ENCODE measurements around the gene THSD7B. TPM values are rescaled to one million over a fixed set of nuclear protein-coding genes. Genes with fewer than 3 reads are reported as not detected.

The THSD7B gene
- total RNA-seq, 2 experiments from 2014 or later: not detected

GRCh38 chr2:137715731-137716191 lies 950.4 kb downstream of the THSD7B start:
- Mint-ChIP-seq H3K27ac (no peak overlapping the region), H3K36me3 (no peaks in the 10 kb centered on the region), H3K9me3 (peaks cover 1% of the 10 kb centered on the region), H3K4me1 (no peaks in the 10 kb centered on the region), H3K4me3 (no peak overlapping the region), H3K27me3 (no peaks in the 10 kb centered on the region)
- no peak for DNase-seq
- no peak for ATAC-seq (ENCODE audit: low read depth)
- POLR2A ChIA-PET: no interaction called here

DNA sequence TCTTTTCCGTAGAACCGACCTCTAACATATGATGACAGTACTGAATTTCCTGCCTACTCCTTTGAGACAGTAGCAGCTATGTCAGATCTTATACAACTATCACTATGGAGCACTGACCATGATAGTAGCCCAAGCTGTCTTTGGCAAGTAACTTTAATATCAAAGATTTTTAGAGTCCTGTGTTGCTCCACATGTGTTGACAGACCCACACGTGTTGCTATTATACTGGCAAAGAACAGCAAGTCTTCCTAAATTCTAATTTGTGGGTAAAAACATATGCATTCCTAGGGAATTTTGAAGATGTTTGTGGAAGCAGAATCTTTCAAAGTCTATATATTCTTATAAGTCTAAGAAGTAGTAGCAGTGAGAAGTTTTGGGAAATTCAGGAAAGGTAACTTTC lies 953.4 kb downstream of the THSD7B start:
- H3K27me3 Mint-ChIP-seq: no peaks in the 10 kb centered on the region
- ATAC-seq (ENCODE audit: low read depth) (no peak), DNase-seq (no peak)
- no peak overlapping the region for H3K4me3 Mint-ChIP-seq
- POLR2A ChIA-PET: no interaction called here
- H3K27ac Mint-ChIP-seq: no peak overlapping the region
- no peaks in the 10 kb centered on the region for H3K36me3 Mint-ChIP-seq
- peaks cover 2% of the 10 kb centered on the region for H3K9me3 Mint-ChIP-seq
- H3K4me1 Mint-ChIP-seq: no peaks in the 10 kb centered on the region

- H3K36me3 Mint-ChIP-seq: no peaks in the 10 kb centered on the region
- POLR2A ChIA-PET: no interaction called here
- no peak overlapping the region for H3K4me3 Mint-ChIP-seq
- no peaks in the 10 kb centered on the region for H3K27me3 Mint-ChIP-seq
- H3K27ac Mint-ChIP-seq: no peak overlapping the region
- no peaks in the 10 kb centered on the region for H3K4me1 Mint-ChIP-seq
- DNase-seq: no peak
- H3K9me3 Mint-ChIP-seq: peaks cover 3% of the 10 kb centered on the region
- ATAC-seq (ENCODE audit: low read depth): no peak
These were observed 956.4 kb downstream of the THSD7B start for GRCh38 chr2:137721733-137722132.

DNA sequence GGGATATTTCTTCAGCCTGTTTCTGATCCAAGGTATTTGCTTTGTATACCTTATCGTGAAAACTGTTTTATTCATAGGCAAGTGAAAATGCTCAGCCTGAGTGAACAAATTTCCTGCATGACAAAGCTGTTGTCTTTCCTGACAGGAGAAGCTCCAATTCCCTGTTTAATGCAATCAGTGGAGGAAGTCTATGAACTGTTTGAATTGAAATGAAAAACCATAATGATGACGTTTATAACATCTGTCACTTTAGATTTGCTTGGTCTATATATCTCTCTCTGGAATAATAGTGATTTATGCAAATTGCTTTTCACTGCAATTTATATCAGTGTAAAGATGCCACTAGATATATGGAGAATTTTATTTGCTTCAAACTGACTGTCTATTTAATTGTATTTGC lies 959.6 kb downstream of the THSD7B start:
- POLR2A ChIA-PET: no interaction called here
- Mint-ChIP-seq H3K4me1 (no peaks in the 10 kb centered on the region), H3K36me3 (no peaks in the 10 kb centered on the region), H3K27me3 (no peaks in the 10 kb centered on the region), H3K9me3 (peaks cover 4% of the 10 kb centered on the region), H3K27ac (no peak overlapping the region), H3K4me3 (no peak overlapping the region)
- ATAC-seq (ENCODE audit: low read depth): no peak
- no peak for DNase-seq
